LNCaP clone FGC (cell line): ENCODE measurements around the gene RSPH10B2.
"Not testable (repeated sequence)": the region's sequence is repeated elsewhere in the genome, so short reads cannot be mapped to it uniquely, and the experiment has no call there.

Source experiments
- DNase-seq: peaks from one replicate; pipeline ENCODE4 v3.0.0-alpha.2; 2011; ENCODE audit warnings: low read depth
- H3K4me3 ChIP-seq: 2 replicates; pipeline ENCODE4 v1.5.1; 2011; ENCODE audit warnings: mild to moderate bottlenecking, low read depth, low read length, control low read depth

The RSPH10B2 gene

DNA sequence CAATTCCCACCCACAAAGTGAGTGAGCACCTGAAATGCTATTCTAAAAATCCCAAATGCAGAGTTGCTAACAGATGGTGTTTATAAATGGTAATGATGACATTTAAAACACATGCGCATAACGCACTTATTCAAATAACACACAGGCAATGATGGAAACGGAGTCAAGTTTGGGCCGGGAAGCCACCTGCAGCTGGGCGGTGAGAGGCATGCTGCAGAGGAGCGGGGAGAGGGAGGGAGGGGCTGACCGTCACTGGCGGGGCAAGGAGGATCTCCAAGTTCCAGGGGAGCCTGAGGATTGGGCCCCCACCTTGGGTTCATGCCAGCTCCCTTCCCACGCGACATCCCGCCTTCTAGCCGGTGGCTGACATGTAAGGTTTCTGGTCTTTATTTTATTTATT, 7.3 kb downstream of the RSPH10B2 start:
- not testable (repeated sequence) for H3K4me3 ChIP-seq, DNase-seq

DNA sequence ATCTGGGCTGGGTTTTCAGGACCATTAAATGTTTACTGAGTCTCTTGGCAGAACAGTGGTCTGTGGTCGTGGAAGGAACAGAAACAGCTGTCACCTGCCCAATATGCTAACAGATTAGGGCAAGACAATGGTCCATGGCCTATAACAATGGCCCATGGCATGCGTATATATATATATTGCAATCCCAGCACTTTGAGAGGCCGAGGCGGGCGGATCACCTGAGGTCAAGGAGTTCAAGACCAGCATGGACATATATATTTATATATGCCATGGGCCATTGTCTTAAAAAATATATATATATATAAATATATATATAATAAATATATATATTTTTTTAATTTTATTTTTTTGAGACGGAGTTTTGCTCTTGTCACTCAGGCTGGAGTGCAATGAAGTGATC, 27.7 kb downstream of the RSPH10B2 start:
- not testable (repeated sequence) for H3K4me3 ChIP-seq, DNase-seq

DNA sequence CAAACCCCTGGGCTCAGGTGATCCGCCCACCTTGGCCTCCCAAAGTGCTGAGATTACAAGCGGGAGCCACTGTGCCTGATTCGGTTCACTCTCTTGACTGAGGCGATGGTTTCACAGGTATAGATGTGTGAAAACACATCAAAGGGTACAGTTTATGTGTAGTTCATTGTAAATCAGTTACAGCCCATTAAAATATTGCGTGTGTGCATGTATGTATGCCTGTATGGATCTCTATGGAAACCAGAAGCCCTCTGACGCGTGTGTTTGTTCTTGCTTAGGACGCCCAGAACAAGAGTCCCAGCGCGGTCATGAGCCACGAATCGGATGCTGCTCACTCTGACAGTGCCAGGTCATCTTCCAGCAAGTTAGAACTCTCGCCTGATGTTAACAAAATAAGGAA, 35.5 kb downstream of the RSPH10B2 start:
- not testable (repeated sequence) for H3K4me3 ChIP-seq, DNase-seq

DNA sequence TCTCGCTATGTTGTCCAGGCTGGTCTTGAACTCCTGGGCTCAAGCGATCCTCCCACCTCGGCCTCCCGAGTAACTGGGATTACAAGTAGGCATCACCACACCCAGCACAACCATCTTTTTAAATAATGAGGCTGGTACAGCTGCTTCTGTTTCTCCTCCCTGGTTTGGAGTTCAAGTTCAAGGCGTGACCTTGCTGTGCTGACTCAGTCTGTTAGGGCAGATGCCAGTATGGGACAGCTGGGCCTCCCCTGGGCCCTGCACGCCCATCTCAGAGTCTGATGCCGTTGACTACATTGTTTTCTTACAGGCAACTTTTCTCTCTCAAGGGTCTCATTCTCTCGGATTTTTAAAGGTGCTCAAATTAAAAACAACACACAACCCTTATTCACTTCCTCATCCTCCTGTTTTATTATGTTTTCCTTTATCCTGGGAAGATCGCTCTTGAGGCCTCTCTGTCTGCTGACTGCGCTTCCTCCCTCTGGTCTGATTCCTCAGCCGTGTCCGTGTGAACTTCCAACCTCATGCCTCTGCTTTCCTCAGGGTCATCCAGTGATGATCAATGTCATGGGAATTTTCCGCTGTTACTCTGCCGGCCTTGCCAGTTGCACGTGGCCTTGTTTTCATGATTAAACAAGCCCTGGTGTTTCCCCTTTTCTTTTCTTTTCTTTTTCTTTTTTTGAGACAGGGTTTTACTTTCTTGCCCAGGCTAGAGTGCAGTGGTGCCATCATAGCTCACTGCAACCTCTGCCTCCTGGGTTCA, 38.4 kb downstream of the RSPH10B2 start:
- DNase-seq, H3K4me3 ChIP-seq: not testable (repeated sequence)

DNA sequence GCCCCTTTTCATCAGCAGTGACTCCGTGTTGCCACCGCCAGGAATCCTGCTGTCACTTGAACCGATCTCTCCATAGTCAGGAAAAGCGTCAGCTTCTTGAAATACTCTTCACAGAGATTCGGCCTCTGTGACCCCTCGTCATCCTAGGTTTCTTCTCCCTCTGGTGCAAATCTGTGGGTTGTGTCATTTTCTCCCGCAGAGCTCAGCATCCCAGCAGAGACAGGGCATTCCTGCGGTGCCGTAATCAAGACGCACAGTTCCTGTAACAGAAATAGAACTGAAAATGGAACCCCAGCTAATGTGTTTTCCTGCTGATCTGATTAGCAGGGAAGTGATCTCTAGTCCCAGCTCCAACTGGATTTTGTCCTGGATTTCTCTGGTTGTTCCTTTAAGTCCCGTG, 40.4 kb downstream of the RSPH10B2 start:
- not testable (repeated sequence) for DNase-seq, H3K4me3 ChIP-seq

DNA sequence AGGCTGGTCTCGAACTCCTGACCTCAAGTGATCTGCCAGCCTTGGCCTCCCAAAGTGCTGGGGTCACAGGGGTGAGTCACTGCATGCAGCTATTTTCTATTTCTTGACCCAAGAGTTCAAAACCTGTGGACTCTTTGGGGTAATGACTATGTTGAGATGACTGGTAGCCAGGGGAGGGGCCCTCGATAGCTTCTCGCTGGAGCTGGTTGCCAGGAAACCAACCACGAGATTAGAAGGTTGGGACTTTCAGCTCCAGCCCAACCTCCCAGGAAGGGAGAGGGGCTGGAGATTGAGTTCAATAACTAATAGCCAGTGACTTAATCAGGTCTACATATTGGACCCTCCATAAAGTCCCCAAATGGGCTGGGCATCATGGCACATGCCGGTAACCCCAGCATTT, 43.3 kb downstream of the RSPH10B2 start:
- H3K4me3 ChIP-seq, DNase-seq: not testable (repeated sequence)

DNA sequence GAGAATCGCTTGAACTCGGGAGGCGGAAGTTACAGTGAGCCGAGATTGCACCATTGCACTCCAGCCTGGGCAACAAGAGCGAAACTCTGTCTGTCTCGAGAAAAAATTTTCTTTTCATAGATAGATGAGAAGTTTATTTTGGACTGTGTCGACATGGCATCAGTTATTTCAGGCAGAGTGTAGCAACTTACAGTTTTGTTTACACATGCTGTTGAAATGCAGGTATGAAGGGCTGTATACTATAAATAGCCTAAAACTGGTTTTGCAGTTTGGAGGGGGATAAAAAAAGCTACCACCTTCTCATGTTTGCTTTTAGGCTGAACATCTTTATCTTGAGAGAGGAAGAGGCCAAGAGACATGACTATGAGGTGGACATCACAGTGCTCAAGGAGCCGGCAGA, 44.1 kb downstream of the RSPH10B2 start:
- not testable (repeated sequence) for DNase-seq, H3K4me3 ChIP-seq

DNA sequence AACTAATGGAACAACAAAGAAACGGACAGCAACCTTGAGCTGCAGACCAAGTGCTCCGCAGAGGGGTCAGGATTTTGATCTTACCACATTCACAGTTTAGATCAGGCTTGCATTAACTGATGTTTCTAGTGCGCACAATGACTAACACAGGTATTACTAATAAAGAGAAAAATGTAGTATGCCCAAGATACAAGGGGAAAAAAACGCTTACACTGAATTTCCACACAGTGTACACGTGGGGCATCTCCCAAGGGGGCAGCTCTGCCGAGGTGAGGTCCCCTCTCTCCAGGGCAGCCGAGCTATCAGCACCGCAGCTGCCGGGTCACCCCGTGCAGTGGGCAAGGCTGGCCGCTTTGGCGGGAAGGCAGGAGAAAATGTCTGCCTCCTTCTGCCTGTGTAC, 46.0 kb downstream of the RSPH10B2 start:
- not testable (repeated sequence) for DNase-seq

DNA sequence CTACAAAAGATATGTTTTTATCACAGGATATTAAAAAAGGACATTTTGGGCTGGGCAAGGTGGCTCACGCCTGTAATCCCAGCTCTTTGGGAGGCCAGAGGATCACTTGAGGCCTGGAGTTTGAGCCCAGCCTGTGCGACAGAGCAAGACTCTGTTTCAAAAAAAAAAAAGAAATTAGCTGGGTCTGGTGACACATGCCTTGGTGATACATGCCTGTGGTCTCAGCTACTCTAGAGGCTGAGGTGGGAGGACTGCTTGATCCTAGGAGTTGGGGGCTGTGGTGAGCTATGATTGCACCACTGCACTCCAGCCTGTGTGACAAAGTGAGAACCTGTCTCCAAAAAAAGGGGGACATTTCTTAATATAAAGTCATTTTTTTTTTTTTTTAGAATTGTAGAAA, 46.4 kb downstream of the RSPH10B2 start:
- H3K4me3 ChIP-seq, DNase-seq: not testable (repeated sequence)

More for the DNA sequence above, 46.0 kb downstream of the RSPH10B2 start:
- not testable (repeated sequence) for H3K4me3 ChIP-seq

DNA sequence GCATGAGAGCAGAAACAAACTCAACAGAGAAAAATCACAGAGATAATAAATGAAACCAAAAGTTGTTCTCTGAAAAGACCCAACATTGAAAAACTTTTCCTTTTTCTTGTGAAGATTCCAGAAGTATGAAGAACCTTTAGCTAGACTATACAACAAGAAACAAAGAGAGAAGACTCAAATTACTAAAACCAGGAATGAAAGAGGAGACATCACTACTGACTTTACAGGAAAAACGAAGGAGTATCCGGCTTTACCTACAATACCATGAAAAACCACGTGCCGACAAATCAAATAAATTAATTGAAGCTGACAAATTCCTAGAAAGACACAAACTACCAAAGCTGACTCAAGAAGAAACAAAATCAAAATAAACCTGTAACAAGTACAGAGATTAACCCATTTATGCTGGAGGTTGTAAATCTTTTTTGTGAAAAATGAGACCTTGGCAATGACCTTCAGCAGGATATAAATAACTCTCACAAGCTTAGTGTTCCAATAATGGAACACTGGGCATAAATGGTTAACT, 53.6 kb downstream of the RSPH10B2 start:
- DNase-seq, H3K4me3 ChIP-seq: not testable (repeated sequence)

DNA sequence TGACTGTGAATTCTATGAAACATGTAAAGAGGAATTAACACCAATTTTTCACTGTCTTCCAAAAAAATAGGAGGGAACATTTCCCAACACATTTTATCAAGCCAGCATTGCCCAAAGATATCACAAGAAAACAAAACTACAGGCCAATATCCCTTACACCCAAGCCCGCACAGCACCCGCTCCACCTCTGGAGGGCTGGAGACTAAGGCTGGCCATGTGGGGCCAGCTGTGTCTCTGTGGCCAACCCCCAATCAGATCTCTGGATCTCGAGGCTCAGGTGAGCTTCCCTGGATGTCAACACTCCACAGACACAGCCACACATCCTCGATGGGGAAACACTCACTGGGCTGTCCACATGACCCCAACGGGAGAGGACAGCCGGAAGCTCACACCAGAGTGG, 54.1 kb downstream of the RSPH10B2 start:
- not testable (repeated sequence) for H3K4me3 ChIP-seq, DNase-seq

DNA sequence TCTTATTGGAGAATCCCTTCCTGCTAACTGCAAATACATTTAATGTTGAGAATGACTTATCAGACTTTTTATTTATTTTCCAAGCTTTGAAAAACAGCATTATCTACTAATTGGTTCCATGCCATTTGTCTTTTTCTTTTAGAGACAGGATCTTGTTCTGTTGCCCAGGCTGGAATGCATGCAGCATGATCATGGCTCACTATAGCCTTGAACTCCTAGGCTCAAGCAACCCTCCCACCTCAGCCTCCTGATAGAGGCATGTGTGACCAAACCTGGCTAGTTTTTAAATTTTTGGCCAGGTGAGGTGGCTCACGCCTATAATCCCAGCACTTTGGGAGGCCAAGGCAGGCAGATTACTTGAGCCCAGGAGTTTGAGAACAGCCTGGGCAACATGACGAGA, 59.1 kb downstream of the RSPH10B2 start:
- not testable (repeated sequence) for H3K4me3 ChIP-seq, DNase-seq

DNA sequence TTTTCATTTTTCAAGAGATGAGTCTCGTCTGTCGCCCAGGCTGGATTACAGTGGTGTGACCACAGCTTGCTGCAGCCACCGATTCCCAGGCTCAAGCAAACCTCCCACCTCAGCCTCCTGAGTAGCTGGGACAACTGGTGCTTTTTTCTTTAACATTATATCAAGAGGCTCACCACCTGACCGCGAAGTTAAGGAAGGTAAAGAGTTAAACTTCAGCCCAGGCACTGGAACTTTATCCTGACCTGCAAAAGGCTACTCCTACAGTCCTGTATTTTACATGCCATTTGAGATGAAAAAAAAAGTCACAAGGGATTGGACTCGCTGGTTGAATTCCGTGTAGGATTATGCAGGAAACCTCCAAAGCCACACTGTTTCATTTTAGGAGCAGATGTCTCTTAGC, 61.6 kb downstream of the RSPH10B2 start:
- not testable (repeated sequence) for DNase-seq, H3K4me3 ChIP-seq

DNA sequence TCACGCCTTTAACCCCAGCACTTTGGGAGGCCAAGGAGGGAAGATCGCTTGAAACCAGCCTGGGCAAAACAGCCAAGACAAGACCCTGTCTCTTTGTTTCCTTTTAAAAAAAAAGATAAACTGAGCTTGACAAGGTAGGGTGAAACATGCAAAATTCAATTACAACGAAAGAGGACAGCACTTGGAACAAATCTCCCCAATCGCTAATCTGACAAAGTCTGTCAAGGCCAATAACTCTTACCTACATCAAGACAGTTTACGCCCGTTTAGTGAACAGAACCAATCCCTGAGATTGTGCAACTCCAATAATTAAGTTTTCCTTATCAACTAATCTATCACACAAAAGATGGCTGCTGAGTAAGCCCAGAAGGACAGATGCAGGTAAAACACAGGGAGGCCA, 67.7 kb downstream of the RSPH10B2 start:
- DNase-seq, H3K4me3 ChIP-seq: not testable (repeated sequence)

DNA sequence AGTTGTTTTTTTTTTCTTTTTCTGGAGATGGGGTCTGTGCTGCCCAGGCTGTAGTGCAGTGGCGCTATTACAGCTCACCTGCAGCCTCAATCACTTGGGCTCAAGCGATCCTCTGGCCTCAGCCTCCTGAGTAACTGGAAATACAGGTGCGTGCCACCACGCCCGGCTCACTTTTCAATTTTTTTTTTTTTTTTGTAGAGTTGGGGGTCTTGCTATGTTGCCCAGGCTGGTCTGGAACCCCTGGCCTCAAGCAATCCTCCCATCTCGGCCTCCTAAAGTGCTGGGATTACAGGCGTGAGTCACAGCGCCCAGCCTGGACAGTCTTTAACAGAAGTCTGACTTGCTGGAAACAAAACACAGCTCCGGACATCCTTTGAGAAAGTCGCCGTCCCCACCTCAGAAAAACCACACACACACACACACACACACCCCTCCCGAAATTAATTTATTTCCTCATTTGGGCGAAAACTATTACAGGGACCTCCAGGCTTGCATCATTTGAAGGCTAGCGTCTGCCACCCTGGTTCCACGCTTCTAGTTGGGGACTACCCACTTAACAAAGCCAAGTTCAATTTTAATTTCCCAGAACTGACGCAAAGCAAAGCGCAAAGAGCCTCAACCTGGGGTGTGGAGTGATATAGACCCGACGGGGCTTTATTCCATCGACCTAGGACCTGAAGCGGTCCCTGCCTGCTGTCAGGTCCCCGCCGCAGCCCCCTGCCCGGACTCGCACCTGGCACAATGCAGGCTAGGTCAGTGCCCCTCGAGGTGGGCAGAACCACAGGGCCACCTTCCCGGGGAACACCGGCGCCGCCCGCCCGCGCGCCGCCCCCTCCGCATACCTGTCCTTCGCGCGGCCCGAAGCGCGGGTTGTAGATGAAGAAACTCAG, 71.6 kb downstream of the RSPH10B2 start:
- peak overlapping the region; percentile 61 for H3K4me3 ChIP-seq
- DNase-seq: not testable (repeated sequence)
